ENCODE data around the gene SNX33.
A peak's percentile ranks its signal among the peaks of the same experiment; 100 is the strongest.
"Not testable (repeated sequence)": the region's sequence is repeated elsewhere in the genome, so short reads cannot be mapped to it uniquely, and the experiment has no call there.

SNX33 gene

GRCh38 chr15:75686212-75686642, 38.5 kb downstream of the SNX33 start:
- DNase-seq: peak; percentile 72

DNA sequence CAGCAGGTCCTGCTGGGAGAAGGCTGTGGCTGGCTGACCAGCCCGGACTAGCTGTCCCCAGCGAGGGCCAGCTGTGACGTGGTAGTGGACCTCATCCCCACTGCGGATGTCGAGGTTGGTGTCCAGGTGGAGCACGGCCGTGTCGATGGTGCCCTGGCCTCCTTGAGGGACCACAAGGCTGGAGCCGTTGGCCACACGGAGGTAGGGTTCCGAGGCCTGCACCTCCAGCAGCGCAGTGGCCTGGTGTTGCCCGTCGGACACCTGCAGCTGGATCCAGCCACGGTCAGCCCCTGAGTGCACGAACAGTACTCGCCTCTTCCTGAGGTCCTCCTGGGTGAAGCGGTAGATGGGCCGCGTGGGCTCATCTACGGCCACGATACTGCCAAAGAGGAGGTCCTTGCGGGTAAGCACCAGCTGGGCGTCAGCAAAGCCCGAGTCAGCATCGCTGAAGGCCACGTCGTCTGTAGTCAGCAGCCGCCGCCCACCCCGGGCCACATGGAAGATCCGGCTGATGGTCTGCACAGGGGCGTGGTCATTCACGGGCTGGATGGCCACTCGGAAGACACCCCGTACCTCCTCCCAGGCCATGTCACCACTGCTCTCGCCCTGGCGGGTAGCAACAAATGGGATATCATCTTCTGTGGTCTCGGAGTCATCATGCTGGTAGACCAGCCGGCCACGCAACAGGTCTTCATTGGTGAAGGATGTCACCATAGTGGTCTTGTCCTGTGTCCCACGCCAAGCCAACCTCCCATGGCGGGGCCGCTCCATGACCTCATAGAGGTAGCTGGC, 40.0 kb downstream of the SNX33 start:
- DNase-seq: no peak

DNA sequence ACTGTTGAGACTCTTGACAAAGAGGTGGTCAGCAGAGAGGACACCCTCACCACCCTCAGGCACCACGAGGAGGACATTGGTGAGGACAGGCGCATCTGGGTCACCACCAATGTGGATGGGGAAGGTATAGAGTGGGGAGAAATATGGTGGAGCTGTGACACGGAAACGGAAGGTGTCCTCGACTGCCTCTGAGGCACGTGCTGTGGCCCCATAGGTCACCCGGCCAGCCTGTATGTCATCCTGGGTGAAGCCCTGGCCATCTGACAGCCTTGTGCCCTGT, 40.5 kb downstream of the SNX33 start:
- no peak for DNase-seq

- no peak for DNase-seq
Observed at GRCh38 chr15:75688831-75689230, 41.1 kb downstream of the SNX33 start.

DNA sequence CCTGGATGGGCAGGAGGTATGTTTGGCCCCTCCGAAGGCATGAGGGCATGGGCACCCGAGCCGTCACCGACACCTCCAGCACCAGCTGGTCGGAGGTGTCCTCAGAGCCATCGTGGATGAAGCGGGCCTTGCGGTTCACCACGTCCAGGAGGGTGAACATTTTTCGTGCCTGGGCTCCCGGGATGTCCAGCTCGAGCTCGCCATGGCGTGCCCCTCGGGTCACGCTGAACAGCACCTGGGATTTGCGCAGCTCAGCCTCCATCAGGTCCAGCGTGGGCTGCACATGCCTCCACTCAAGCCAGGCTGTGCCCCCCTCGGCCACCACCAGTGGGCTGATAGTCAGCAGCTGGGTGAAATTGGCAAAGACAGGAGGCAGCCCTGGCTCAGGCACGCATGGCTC, 41.7 kb downstream of the SNX33 start:
- not testable (repeated sequence) for DNase-seq

- not testable (repeated sequence) for DNase-seq
Observed at GRCh38 chr15:75692311-75692710, 44.6 kb downstream of the SNX33 start.

DNA sequence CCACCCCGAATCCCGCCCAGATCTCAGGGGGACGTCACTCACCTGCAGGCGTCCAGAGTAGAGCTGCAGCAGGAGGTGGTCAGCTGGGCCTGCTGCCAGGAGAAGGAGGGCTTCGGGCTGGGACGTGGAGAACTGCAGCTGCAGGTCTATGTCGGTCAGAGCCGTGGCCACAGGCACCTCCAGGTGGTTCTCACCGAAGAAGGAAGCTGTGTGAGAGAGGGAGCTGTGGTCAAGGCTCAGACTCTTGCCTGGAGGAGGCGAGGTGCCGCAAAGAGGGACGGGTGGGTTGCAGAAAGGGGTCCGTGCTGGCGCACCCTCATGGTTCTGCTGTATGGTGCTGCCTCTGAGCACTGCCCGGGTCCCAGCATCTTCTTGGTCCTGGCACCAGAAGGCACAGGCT, 45.3 kb downstream of the SNX33 start:
- not testable (repeated sequence) for DNase-seq

DNA sequence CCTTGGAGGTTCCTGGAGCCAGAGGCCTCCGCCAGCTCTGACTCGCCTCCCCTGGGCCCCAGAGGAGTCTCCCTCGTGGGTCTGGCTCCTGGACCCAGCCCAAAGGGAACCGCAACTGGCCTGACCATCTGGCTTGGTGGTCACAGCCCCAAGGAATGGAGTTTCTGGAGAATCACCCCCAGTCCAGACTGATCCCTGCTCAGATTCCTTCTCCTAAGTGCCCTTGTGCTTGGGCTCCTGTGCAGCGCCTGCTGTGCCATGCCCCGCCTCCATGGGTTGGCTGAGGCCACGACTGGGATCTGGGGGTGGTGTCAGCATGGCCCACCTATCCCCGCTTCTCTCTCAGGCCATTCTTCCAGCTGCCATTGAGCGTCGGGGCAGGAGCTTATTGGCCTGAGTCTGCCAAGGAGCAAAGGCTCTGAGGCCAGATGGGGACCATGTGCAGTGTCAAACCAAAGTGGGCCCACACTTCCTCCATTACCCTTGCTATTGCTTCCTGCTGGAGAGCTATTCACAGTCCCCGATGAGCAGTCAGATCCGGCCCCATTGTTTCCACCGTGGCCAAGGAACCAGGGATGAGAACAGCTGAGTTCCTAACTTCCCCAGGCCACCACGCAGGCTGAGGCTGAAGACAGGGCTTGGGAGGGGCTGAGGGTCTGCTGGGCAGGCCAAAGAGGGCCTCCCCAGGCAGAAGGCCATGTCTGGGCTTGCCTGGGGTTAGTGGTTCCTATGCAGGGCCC, 46.0 kb downstream of the SNX33 start:
- no peak for DNase-seq

DNA sequence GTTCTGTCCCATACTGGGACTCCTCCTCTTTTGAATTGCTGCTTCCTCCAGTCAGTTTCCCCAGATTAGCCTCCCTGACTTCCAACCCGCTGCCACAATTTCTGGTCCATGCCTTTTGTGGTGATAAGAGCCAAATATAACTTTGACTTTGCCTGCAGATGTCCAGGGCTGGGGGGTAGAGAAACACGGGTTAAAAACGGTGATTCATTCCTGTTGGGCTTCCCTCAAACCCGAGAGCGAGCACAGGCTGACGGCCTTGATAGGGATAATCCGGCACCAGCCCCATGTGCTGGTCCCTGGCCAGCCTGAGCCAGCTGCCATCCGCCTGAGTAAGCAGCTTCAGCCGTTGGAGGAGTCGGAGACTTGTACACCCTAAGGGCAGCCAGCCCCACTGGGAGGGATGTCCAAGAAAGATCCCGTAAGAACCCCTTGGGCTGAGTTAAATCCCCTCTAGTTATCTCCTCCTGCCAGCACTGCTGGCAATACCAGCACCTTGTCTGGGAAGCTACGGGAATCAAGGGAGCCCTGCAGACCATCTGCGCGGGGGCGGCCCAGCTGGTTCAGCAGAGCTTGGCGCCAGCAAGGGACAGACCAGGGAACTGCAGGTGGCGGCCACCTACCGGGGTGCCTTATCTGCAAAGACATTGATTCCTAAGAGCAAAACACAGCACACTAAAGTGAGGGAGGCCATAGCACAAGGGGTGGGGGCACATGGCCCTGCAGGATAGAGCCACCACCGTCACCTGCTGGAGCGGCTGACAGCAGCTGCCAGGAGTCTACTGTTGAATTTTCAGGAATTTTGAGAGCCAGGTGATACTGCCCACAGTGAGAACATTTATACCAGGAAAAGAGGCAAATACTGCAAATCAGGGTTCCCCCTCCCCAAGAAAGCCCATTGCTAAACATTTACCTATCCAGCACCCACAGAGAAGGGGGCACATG, 46.8 kb downstream of the SNX33 start:
- DNase-seq: peak; percentile 83

DNA sequence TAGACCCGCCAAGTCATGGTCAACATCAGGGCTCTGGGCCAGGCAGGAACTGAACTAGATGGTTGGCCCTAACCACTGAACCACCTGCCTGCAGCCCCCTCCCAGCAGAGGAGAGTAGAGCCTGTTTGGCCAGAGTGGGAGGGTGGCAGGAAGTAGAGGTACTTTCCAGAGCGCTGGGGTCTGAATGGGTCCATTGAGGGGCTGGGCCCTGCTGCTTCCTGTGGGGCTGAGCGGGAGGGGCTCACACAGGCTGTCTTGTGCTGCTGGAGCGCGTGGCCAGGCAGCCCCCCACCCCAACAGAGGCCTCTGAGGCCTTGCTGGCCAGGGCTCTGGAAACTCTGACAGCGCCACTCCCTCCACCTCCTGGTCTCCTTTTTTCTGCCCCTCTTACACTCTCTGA, 47.5 kb downstream of the SNX33 start:
- DNase-seq: no peak

DNA sequence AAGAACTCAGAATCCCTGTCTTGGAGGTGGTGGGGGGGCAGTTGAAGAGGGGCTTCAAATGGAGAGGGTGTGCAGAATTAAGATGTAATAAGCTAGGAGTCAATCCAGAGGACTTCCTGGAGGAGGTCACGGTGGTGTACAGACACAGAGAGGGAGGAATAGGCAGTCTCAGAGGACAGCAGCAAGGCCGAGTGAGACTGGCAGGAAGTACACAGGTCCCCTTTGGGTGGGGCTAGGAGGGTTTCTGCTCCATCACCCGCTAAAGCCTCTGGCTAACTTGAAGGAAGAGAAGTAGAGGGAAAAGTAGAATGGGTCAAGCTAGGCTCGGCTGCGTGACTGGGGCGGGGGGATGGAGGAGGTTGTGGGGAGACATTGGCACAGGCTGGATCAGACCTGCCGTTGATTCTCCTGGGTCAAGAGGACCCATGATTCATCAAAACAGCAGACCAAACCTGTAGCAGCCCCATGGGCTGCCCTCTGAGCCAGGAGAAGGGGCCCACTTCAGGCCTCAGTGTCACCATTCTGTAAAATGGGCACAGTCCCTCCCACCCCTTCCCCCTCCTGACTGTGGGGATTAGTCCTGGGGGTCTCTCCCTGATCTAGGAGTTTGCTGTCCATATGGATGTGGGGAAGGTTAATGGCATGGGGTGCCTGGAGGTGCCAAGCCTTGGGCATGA, 48.1 kb downstream of the SNX33 start:
- DNase-seq: no peak

- DNase-seq: no peak
Observed at GRCh38 chr15:75696311-75696720, 48.6 kb downstream of the SNX33 start.

DNA sequence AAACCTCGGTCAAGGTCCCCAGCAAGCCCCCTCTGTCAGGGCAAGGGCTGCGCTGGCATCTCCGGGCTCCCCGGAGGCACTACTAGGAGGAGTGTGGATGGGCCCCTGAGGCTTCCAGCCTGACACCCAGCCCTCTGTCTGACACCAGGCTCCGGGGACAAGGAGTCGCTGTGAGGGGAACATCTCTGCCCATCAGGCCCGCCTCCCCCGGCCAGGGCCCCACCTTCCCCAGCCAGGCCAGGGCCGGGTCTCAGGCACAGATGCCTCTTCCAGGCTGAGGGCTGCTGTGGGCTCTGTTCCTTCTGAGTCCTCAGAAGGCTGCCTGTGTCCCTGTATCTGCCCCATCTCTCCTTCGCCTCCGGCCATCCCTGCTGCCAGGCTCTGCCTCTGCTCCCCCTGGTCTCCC, 49.1 kb downstream of the SNX33 start:
- no peak for DNase-seq

DNA sequence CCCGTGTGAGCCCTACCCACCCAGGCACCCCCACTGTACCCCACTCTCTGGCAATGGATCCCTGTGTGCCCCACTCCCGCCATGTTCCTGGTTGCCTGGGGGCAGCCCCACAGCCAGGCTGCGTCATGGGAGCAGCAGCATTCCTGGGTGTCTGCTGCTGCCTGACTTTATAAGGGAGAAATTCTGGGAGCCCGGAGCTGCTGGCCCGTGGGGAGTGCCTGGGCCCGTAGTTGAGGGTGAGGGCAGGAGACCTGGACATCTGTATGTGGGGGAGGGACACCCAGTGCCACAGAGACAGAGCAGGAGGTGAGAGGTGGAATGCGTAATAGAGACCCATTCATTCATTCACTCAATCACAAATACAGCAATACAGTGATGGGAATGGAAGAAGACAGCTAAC, 49.8 kb downstream of the SNX33 start:
- DNase-seq: no peak

DNA sequence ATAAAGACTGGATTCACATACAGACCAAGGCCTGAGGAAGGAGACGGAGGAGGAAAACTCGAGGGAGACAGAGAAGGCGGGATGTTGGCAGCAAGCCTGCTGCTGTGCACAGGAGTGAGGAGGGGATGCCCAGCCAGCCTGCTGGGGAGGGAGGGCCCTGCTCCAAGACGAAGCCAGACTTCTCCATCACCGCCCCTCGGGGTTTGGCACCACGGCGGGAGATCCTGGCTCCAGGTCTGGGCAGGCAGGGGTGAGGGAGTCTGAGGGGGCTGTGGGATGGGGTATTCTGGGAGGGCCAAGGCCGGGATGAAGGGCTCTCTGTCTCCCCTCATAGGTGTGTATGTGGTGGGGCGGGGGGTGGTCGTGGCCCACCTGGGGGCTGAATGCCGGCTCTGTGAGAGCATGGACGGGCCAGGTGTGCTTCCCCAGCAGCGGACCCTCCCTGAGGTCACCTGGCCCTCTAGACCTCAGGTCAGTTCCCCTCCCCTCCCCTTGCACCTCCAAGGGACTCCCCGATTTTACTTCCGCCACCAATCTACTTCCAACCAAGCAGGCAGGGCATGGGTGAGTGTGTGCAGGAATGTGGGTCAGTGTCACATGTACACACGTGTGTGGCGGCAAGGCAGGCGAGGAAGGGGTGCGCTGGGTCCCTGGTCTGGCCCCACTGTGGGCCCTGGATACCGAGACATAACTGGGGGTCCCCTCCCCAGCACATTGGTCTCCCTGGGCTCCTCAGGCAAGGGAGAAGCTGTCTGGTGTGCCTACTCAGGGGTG, 50.4 kb downstream of the SNX33 start:
- DNase-seq: not testable (repeated sequence)

DNA sequence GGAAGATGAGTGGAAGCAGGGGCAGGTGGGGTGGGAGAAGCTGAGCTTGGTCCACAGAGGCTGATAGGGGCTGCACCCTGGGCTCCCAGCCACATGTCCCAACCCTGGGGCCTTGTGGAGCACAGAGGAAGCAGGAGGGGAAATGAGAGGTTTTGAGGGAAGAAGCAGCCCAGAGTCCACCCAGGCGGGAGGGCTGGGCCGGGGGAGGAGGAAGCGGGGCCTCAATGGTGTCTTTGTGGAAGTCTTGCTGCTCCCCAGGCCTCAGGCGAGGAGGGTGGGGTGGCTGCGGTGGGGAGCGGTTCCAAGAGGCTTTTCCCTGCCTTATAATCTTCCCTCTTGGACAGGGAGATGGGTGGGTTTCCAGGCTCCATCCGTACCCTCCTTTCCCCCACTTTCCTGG, 51.8 kb downstream of the SNX33 start:
- DNase-seq: not testable (repeated sequence)

DNA sequence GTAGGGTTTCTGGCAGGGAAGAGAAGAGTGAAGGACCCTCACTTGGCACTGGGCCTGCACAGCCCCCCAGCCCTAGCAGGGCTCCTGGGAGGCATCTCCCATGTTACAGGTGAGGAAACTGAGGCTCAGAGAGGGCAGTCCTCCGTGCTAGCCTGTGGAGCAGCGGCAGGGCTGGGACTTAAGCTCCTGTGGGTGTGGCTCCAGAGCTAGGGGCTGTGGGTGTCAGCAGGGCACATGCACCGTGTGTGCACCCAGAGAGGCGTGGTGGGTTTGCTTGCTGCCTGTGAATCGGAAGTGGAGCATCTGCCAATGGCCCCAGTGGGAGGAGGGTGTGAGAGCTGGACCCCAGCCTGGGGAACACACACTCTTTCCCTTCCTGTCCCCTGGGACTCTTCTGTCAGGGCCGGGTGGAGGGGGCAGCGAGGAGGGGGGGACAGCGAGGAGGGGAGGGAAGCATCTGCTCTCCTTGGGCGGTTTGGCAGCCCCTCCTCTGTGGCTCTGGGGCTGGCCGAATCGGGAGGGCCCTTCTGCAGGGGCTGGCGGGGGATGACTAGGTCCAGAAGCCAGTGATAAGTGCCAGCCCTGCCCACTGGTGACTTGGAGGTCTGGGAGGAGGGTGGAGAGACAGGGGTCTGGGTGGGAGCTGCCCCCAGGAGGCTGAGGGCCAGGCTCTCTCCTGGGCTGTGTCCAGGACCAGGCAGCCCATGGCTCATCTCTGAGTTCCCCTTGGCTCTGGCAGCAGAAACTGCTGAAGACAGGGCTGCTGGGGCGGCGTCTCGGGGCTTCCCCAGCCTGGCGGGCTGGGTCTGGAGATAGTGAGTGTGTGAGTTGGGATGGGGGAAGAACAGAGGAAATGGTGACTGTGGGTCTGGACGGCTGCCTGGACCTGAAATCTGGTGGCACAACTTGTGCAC, 52.5 kb downstream of the SNX33 start:
- DNase-seq: peak; percentile 62

GRCh38 chr15:75701071-75702003, 53.6 kb downstream of the SNX33 start:
- DNase-seq: not testable (repeated sequence)

GRCh38 chr15:75702436-75702835, 54.7 kb downstream of the SNX33 start:
- DNase-seq: no peak

Data from NCI-H1694 (cell line).